ENCODE data around the gene GUCY1A1. TPM values are rescaled to one million over a fixed set of nuclear protein-coding genes. Genes with fewer than 3 reads are reported as not detected.

GUCY1A1 gene
- total RNA-seq, 1 experiment from 2014 or later: not detected

- intact Hi-C loops (cut with micrococcal nuclease): no loop called here
- no peak for TF ChIP-seq CTCF (IDR thresholded peaks at IDR 0.05; ENCODE audit: unreplicated experiment)
- ChIA-PET CTCF (interaction anchor here (0.5 to 0.9 kb wide), 2 partner anchors 9 to 68 kb away, joined by 3 to 4 read pairs; no protein-coding TSS in a partner anchor), POLR2A (no interaction called here)
- Mint-ChIP-seq H3K4me3 (ENCODE audit: unreplicated experiment) (no peak overlapping the region), H3K36me3 (ENCODE audit: insufficient read depth, unreplicated experiment) (no peaks in the 10 kb centered on the region), H3K9me3 (ENCODE audit: unreplicated experiment) (peaks cover 9% of the 10 kb centered on the region), H3K4me1 (ENCODE audit: insufficient read depth, unreplicated experiment) (no peaks in the 10 kb centered on the region), H3K27me3 (ENCODE audit: insufficient read depth, unreplicated experiment) (no peaks in the 10 kb centered on the region), H3K27ac (ENCODE audit: low read depth, unreplicated experiment) (no peak overlapping the region)
- no peak for DNase-seq (ENCODE audit: unreplicated experiment)
- no TSS peak for BruUV-seq (replicated peaks)
Observed at GRCh38 chr4:155632310-155632840, 34.3 kb upstream of the GUCY1A1 start.

GRCh38 chr4:155638195-155638965, 28.3 kb upstream of the GUCY1A1 start:
- Mint-ChIP-seq H3K9me3 (ENCODE audit: unreplicated experiment) (peaks cover 9% of the 10 kb centered on the region), H3K36me3 (ENCODE audit: insufficient read depth, unreplicated experiment) (no peaks in the 10 kb centered on the region), H3K4me3 (ENCODE audit: unreplicated experiment) (no peak overlapping the region), H3K4me1 (ENCODE audit: insufficient read depth, unreplicated experiment) (no peaks in the 10 kb centered on the region), H3K27ac (ENCODE audit: low read depth, unreplicated experiment) (no peak overlapping the region), H3K27me3 (ENCODE audit: insufficient read depth, unreplicated experiment) (no peaks in the 10 kb centered on the region)
- no peak for TF ChIP-seq CTCF (IDR thresholded peaks at IDR 0.05; ENCODE audit: unreplicated experiment)
- ChIA-PET CTCF (no interaction called here), POLR2A (no interaction called here)
- no peak for DNase-seq (ENCODE audit: unreplicated experiment)
- no TSS peak for BruUV-seq (replicated peaks)
- intact Hi-C loops (cut with micrococcal nuclease): no loop called here

GRCh38 chr4:155639704-155640523, 26.7 kb upstream of the GUCY1A1 start:
- CTCF ChIA-PET: interaction anchor here (0.7 kb wide), 1 partner anchor 687 kb away, joined by 3 read pairs; no protein-coding TSS in a partner anchor
- intact Hi-C loops (cut with micrococcal nuclease): no loop called here

More at GRCh38 chr4:155639704-155640523, 26.7 kb upstream of the GUCY1A1 start:
- no peak for TF ChIP-seq CTCF (IDR thresholded peaks at IDR 0.05; ENCODE audit: unreplicated experiment)
- Mint-ChIP-seq H3K27me3 (ENCODE audit: insufficient read depth, unreplicated experiment) (no peaks in the 10 kb centered on the region), H3K4me3 (ENCODE audit: unreplicated experiment) (no peak overlapping the region), H3K27ac (ENCODE audit: low read depth, unreplicated experiment) (no peak overlapping the region), H3K36me3 (ENCODE audit: insufficient read depth, unreplicated experiment) (no peaks in the 10 kb centered on the region), H3K4me1 (ENCODE audit: insufficient read depth, unreplicated experiment) (no peaks in the 10 kb centered on the region), H3K9me3 (ENCODE audit: unreplicated experiment) (peaks cover 1% of the 10 kb centered on the region)
- POLR2A ChIA-PET: no interaction called here
- BruUV-seq (replicated peaks): no TSS peak
- DNase-seq (ENCODE audit: unreplicated experiment): no peak
